PC-9 (cell line): ENCODE measurements around the gene ST8SIA6. TPM values are rescaled to one million over a fixed set of nuclear protein-coding genes. Genes with fewer than 3 reads are reported as not detected.

Experiments used
- BruUV-seq: library from RNA; stranded (reverse); fragments of 400-500 nt; replicated peaks from 2 replicates; lab custom pipeline; 2021; lab: Mats Ljungman, UMichigan
- CTCF ChIA-PET: fragments of 300-600 bp; sonication (Branson Sonifier 250); formaldehyde crosslinking; loops from one replicate; lab custom pipeline; 2022; ENCODE audit warnings: antibody characterized with exemption; lab: Charles Lee
- POLR2A ChIA-PET: fragments of 300-600 bp; sonication (Branson Sonifier 250); formaldehyde crosslinking; loops from one replicate; lab custom pipeline; 2022; ENCODE audit warnings: antibody characterized with exemption; ENCODE audit not compliant: unreplicated experiment; lab: Charles Lee
- DNase-seq, 2 experiments: peaks; one replicate each; pipeline versions ENCODE4 v3.0.0 to v3.0.0-alpha.2; 2015 to 2022; ENCODE audit warnings: mixed read lengths in 1 of 2
- H2AFZ ChIP-seq: fragments of 200-600 bp; sonication (generic); 2 replicates; pipeline ENCODE4 v1.8.1; 2017; ENCODE audit warnings: antibody characterized with exemption
- H3F3A ChIP-seq: fragments of 200-600 bp; sonication (generic); 2 replicates; pipeline ENCODE4 v1.8.1; 2017; ENCODE audit warnings: antibody characterized with exemption, mild to moderate bottlenecking, low read depth; ENCODE audit not compliant: insufficient read depth
- H3K27ac ChIP-seq: fragments of 200-600 bp; sonication (generic); 2 replicates; pipeline ENCODE4 v1.6.1; 2016; ENCODE audit warnings: mixed run types
- H3K27me3 ChIP-seq: fragments of 200-600 bp; sonication (generic); 2 replicates; pipeline ENCODE4 v1.6.1; 2016; ENCODE audit warnings: low read depth, mixed run types; ENCODE audit not compliant: insufficient read depth
- H3K36me3 ChIP-seq: fragments of 200-600 bp; sonication (generic); 2 replicates; pipeline ENCODE4 v1.6.1; 2016; ENCODE audit warnings: low read depth, mixed run types
- H3K4me1 ChIP-seq: fragments of 200-600 bp; sonication (generic); replicated peaks from 2 replicates; pipeline ENCODE4 v1.6.1; 2016; ENCODE audit warnings: mixed run types; ENCODE audit not compliant: insufficient read depth
- H3K4me2 ChIP-seq: fragments of 200-600 bp; sonication (generic); 2 replicates; pipeline ENCODE4 v1.6.1; 2017; ENCODE audit warnings: mixed run types
- H3K4me3 ChIP-seq: fragments of 200-600 bp; sonication (generic); 2 replicates; pipeline ENCODE4 v1.6.1; 2016; ENCODE audit warnings: mixed run types
- H3K79me2 ChIP-seq: fragments of 200-600 bp; sonication (generic); 2 replicates; pipeline ENCODE4 v1.6.1; 2017; ENCODE audit warnings: low read depth, mixed run types
- H3K9me2 ChIP-seq: fragments of 200-600 bp; sonication (generic); 2 replicates; pipeline ENCODE4 v1.8.1; 2017; ENCODE audit warnings: mild to moderate bottlenecking; ENCODE audit not compliant: insufficient read depth
- H3K9me3 ChIP-seq: fragments of 200-600 bp; sonication (generic); 2 replicates; pipeline ENCODE4 v1.8.1; 2016; ENCODE audit warnings: low read depth; ENCODE audit not compliant: insufficient read depth
- H4K20me1 ChIP-seq: fragments of 200-600 bp; sonication (generic); 2 replicates; pipeline ENCODE4 v1.8.1; 2017; ENCODE audit not compliant: insufficient read depth
- EZH2 ChIP-seq: fragments of 200-600 bp; sonication (generic); IDR thresholded peaks from 2 replicates; pipeline ENCODE4 v1.8.0; 2017; ENCODE audit warnings: antibody characterized with exemption, low read depth
- intact Hi-C: fragments of 100-400 bp; cut with micrococcal nuclease; formaldehyde crosslinking; loops from one replicate; pipeline ENCODE4 v1.10.0; 2022; ENCODE audit not compliant: unreplicated experiment
- total RNA-seq: library from RNA; stranded (reverse); gene quantifications from 2 replicates; pipeline ENCODE4 v1.2.3, GENCODE V29; 2021
- TF ChIP-seq, protein P1 (sequence below): fragments of 200-600 bp; sonication (generic); conservative IDR thresholded peaks from 2 replicates; pipeline ENCODE4 v1.6.1; 2017; ENCODE audit warnings: mixed run types, antibody characterized with exemption, mild to moderate bottlenecking, moderate library complexity

Gene ST8SIA6
- total RNA-seq, 1 experiment from 2014 or later, result 2.1 TPM

GRCh38 chr10:17428351-17429097, 25.9 kb downstream of the ST8SIA6 start:
- H3K4me2 ChIP-seq, result no peak overlapping the region
- ChIA-PET POLR2A (interaction anchor here (0.6 kb wide), 1 partner anchor 20 kb away, joined by 3 read pairs; no protein-coding TSS in a partner anchor), CTCF (no interaction called here)
- DNase-seq, result no peak
- H3K9me2 ChIP-seq, result no peaks in the 10 kb centered on the region
- no peak for TF ChIP-seq EZH2
- TF ChIP-seq, protein P1, sequence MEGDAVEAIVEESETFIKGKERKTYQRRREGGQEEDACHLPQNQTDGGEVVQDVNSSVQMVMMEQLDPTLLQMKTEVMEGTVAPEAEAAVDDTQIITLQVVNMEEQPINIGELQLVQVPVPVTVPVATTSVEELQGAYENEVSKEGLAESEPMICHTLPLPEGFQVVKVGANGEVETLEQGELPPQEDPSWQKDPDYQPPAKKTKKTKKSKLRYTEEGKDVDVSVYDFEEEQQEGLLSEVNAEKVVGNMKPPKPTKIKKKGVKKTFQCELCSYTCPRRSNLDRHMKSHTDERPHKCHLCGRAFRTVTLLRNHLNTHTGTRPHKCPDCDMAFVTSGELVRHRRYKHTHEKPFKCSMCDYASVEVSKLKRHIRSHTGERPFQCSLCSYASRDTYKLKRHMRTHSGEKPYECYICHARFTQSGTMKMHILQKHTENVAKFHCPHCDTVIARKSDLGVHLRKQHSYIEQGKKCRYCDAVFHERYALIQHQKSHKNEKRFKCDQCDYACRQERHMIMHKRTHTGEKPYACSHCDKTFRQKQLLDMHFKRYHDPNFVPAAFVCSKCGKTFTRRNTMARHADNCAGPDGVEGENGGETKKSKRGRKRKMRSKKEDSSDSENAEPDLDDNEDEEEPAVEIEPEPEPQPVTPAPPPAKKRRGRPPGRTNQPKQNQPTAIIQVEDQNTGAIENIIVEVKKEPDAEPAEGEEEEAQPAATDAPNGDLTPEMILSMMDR, result no peak
- intact Hi-C loops, result no loop called here
- no peaks in the 10 kb centered on the region for H3K79me2 ChIP-seq
- H3K4me3 ChIP-seq, result no peak overlapping the region
- H3F3A ChIP-seq, result no peaks in the 10 kb centered on the region
- H2AFZ ChIP-seq, result no peak overlapping the region
- no peaks in the 10 kb centered on the region for H3K27me3 ChIP-seq
- H4K20me1 ChIP-seq, result no peaks in the 10 kb centered on the region
- no peaks in the 10 kb centered on the region for H3K9me3 ChIP-seq
- no peaks in the 10 kb centered on the region for H3K4me1 ChIP-seq
- no TSS peak for BruUV-seq
- H3K36me3 ChIP-seq, result no peaks in the 10 kb centered on the region
- no peak overlapping the region for H3K27ac ChIP-seq

- Histone ChIP-seq H3K79me2 (no peaks in the 10 kb centered on the region), H3K27ac (no peak overlapping the region), H4K20me1 (no peaks in the 10 kb centered on the region), H3K4me2 (no peak overlapping the region), H3F3A (no peaks in the 10 kb centered on the region), H3K36me3 (no peaks in the 10 kb centered on the region), H2AFZ (no peak overlapping the region), H3K27me3 (no peaks in the 10 kb centered on the region), H3K9me3 (no peaks in the 10 kb centered on the region), H3K9me2 (no peaks in the 10 kb centered on the region), H3K4me3 (no peak overlapping the region), H3K4me1 (no peaks in the 10 kb centered on the region)
- BruUV-seq, result no TSS peak
- TF ChIP-seq, protein P1, result no peak
- no peak for TF ChIP-seq EZH2
- no peak for DNase-seq
- intact Hi-C loops, result no loop called here
- CTCF ChIA-PET, result no interaction called here
- POLR2A ChIA-PET, result no interaction called here
Observed at GRCh38 chr10:17427666-17428350, 26.6 kb downstream of the ST8SIA6 start.

- no peak overlapping the region for H3K4me2 ChIP-seq
- no peaks in the 10 kb centered on the region for H3K79me2 ChIP-seq
- ChIA-PET CTCF (no interaction called here), POLR2A (no interaction called here)
- H4K20me1 ChIP-seq, result no peaks in the 10 kb centered on the region
- no peak overlapping the region for H3K27ac ChIP-seq
- no peak overlapping the region for H3K4me3 ChIP-seq
- TF ChIP-seq, protein P1, result no peak
- TF ChIP-seq EZH2, result no peak
- no TSS peak for BruUV-seq
- no peak overlapping the region for H2AFZ ChIP-seq
- no peaks in the 10 kb centered on the region for H3K9me2 ChIP-seq
- no peaks in the 10 kb centered on the region for H3K27me3 ChIP-seq
- no peaks in the 10 kb centered on the region for H3K9me3 ChIP-seq
- DNase-seq, result no peak
- H3F3A ChIP-seq, result no peaks in the 10 kb centered on the region
- H3K36me3 ChIP-seq, result no peaks in the 10 kb centered on the region
- H3K4me1 ChIP-seq, result no peaks in the 10 kb centered on the region
- intact Hi-C loops, result no loop called here
Observed at GRCh38 chr10:17427201-17427600, 27.2 kb downstream of the ST8SIA6 start.
